ENCODE data around the gene BPIFB1. TPM values are rescaled to one million over a fixed set of nuclear protein-coding genes. Genes with fewer than 3 reads are reported as not detected.

Gene BPIFB1
- total and polyA plus RNA-seq, 2 of the 8 experiments (the other 6 are each of a cell fraction or from before 2014, with no cell fraction given): not detected

GRCh38 chr20:33275871-33276270, 7.1 kb upstream of the BPIFB1 start:
- TF ChIP-seq RAD21 (IDR thresholded peaks at IDR 0.05 in 1 of 2, conservative IDR thresholded peaks at IDR 0.05 in 1 of 2; ENCODE audit: low read depth in 2 of 2, low read length in 2 of 2) (no peak), JUN (IDR thresholded peaks at IDR 0.05; ENCODE audit: low read depth, low read length) (no peak), E2F6 (IDR thresholded peaks at IDR 0.05) (no peak), CBX5 (IDR thresholded peaks at IDR 0.05; ENCODE audit: low read depth, low read length) (no peak), POU5F1 (IDR thresholded peaks at IDR 0.05; ENCODE audit: low read depth, low read length) (no peak), RFX5 (IDR thresholded peaks at IDR 0.05; ENCODE audit: borderline replicate concordance, low read depth, low read length) (no peak), SIRT6 (IDR thresholded peaks at IDR 0.05; ENCODE audit: low read length) (no peak), GABPA (IDR thresholded peaks at IDR 0.05; ENCODE audit: borderline replicate concordance, insufficient read depth, low read length) (no peak), USF2 (IDR thresholded peaks at IDR 0.05; ENCODE audit: low read length) (no peak), HDAC2 (IDR thresholded peaks at IDR 0.05; ENCODE audit: borderline replicate concordance in 1 of 2, low read depth in 2 of 2, low read length in 2 of 2) (no peak), NRF1 (IDR thresholded peaks at IDR 0.05; ENCODE audit: low read depth, low read length) (no peak), BACH1 (IDR thresholded peaks at IDR 0.05; ENCODE audit: low read length) (no peak)
- DNase-seq (ENCODE audit: low read depth in 1 of 2, low spot score in 2 of 2) (no peak), FAIRE-seq (no peak)
- Histone ChIP-seq H4K91ac (replicated peaks; ENCODE audit: insufficient read length, low read length) (no peak overlapping the region), H4K20me1 (replicated peaks in 1 of 2; ENCODE audit: control insufficient read depth in 1 of 2, insufficient read depth in 2 of 2, low read length in 2 of 2) (no peaks in the 10 kb centered on the region), H3K9ac (replicated peaks in 1 of 4; ENCODE audit: extremely low read depth in 1 of 4, low read depth in 3 of 4, low read length in 3 of 4) (no peak overlapping the region), H3K27me3 (replicated peaks in 1 of 4; ENCODE audit: control insufficient read depth in 3 of 4, extremely low read depth in 1 of 4, insufficient read depth in 3 of 4, low read length in 3 of 4) (no peaks in the 10 kb centered on the region), H3K79me1 (ENCODE audit: low read depth, low read length) (no peaks in the 10 kb centered on the region), H3K18ac (ENCODE audit: extremely low read depth, low read length) (no peak overlapping the region), H2BK120ac (replicated peaks; ENCODE audit: low read depth, low read length) (no peak overlapping the region), H3K4me2 (ENCODE audit: insufficient read depth in 1 of 2, low read depth in 2 of 2, low read length in 2 of 2) (no peak overlapping the region), H3K23me2 (ENCODE audit: low read depth, low read length) (peaks cover 2% of the 10 kb centered on the region; the same call in 1 of the 2 replicates), H3K23ac (ENCODE audit: insufficient read length) (no peak overlapping the region), H3K4ac (replicated peaks; ENCODE audit: insufficient read length, low read depth, low read length) (no peak overlapping the region), H4K8ac (ENCODE audit: extremely low read depth, insufficient read depth, low read length) (no peak overlapping the region), H2BK5ac (ENCODE audit: low read depth, low read length) (no peak overlapping the region), H3K27ac (ENCODE audit: low read depth, low read length) (no peak overlapping the region), H2BK12ac (ENCODE audit: low read depth, low read length) (no peak overlapping the region), H3K56ac (replicated peaks; ENCODE audit: insufficient read length, low read depth, low read length) (no peak overlapping the region), H3K79me2 (ENCODE audit: control insufficient read depth in 1 of 2, insufficient read depth in 2 of 2, low read length in 2 of 2) (no peaks in the 10 kb centered on the region), H2BK15ac (ENCODE audit: low read length) (no peak overlapping the region), H3K4me3 (ENCODE audit: extremely low read depth in 1 of 4, insufficient read depth in 2 of 4, low read depth in 3 of 4, low read length in 4 of 4) (no peak overlapping the region), H3K14ac (ENCODE audit: insufficient read length) (no peak overlapping the region), H3K36me3 (ENCODE audit: control insufficient read depth in 2 of 4, insufficient read depth in 4 of 4, low read length in 3 of 4) (no peaks in the 10 kb centered on the region), H2BK20ac (ENCODE audit: low read length) (no peak overlapping the region), H2AK5ac (ENCODE audit: low read depth, low read length) (no peak overlapping the region), H3K4me1 (replicated peaks in 1 of 4; ENCODE audit: control insufficient read depth in 3 of 4, insufficient read depth in 4 of 4, low read length in 3 of 4) (peaks cover 0 to 14% (median 11%) of the 10 kb centered on the region in 4 experiments; a peak in 6 of 7 replicates), H4K5ac (ENCODE audit: insufficient read length, low read depth, low read length) (no peak overlapping the region), H2AFZ (ENCODE audit: low read length) (no peak overlapping the region), H3K9me3 (ENCODE audit: insufficient read depth in 2 of 2, low read depth in 1 of 2, low read length in 1 of 2) (no peaks in the 10 kb centered on the region)
- ChIA-PET POLR2A (ENCODE audit: partially characterized antibody) (no interaction called here), CTCF (ENCODE audit: partially characterized antibody) (interaction anchor here (1.4 to 4.6 kb wide), 3 partner anchors 13 to 18 kb away, joined by 3 to 23 read pairs (median 8); no protein-coding TSS in a partner anchor)
- WGBS, 2 experiments (ENCODE audit: extremely low coverage in 1 of 2, insufficient coverage in 1 of 2, insufficient read length in 1 of 2, insufficient replicate concordance in 2 of 2, low coverage in 1 of 2, low lambda C conversion rate in 2 of 2, missing lambda C conversion rate in 1 of 2): 90% methylated on average over 3 of the region's 3 CpGs; no CpG with 5 or more reads in 1 of the 2 experiments

All from H1 (cell line).